Stimulated activated CD8-positive, alpha-beta memory T cell treated with anti-CD3 and anti-CD28 coated beads, Interleukin-15, amount 100 ng/mL, for 24 hours (primary cell): Measurements from ENCODE around the gene ACTN2.

ENCODE experiments used
- DNase-seq: peaks from one replicate; pipeline ENCODE4 v3.0.0-alpha.2; 2020; ENCODE audit warnings: low read depth

The ACTN2 gene

GRCh38 chr1:236691348-236691747, 5.0 kb downstream of the ACTN2 start:
- DNase-seq = no peak

DNA sequence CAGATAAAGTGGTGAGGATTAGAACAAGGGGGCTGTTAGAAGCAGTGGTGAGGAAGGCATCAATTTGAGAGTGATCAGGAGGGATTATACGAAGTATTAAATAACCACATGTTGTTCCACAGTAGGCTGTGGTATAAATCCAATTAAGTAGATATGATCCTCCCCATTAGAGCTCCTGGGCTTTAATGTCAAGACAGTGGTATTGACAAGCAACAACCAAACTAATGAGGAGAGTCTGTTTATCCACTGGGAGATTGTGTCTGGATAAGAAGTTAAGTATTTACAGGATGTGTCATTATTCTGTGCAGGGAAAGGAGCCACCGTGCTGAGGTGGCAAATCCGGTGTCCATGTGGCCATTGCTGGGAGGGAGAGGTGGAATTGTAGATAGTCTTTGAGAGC, 5.8 kb downstream of the ACTN2 start:
- no peak for DNase-seq

GRCh38 chr1:236692742-236693141, 6.4 kb downstream of the ACTN2 start:
- DNase-seq = no peak

DNA sequence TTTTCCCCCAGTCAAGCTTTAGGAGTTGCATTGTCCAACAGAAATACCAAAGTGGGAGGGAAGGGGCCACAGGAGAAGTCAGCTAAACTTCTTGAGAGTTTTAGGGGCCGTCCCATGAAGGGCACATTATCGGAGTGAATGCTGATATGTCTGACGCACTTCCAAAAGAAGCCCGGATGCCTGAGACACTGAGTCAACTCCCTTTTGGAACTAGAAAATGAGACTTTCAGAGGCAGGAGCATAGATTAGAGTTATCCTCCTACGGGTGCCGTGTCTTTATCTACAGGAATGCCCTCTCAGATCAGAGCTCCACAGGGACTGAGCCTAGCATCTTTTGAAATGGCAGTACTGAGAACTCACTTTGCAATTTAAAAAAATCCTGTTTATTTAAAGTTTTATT, 13.1 kb downstream of the ACTN2 start:
- DNase-seq = no peak

GRCh38 chr1:236700903-236701302, 14.6 kb downstream of the ACTN2 start:
- no peak for DNase-seq

- DNase-seq = no peak
These were observed 15.5 kb downstream of the ACTN2 start for GRCh38 chr1:236701782-236702181.

DNA sequence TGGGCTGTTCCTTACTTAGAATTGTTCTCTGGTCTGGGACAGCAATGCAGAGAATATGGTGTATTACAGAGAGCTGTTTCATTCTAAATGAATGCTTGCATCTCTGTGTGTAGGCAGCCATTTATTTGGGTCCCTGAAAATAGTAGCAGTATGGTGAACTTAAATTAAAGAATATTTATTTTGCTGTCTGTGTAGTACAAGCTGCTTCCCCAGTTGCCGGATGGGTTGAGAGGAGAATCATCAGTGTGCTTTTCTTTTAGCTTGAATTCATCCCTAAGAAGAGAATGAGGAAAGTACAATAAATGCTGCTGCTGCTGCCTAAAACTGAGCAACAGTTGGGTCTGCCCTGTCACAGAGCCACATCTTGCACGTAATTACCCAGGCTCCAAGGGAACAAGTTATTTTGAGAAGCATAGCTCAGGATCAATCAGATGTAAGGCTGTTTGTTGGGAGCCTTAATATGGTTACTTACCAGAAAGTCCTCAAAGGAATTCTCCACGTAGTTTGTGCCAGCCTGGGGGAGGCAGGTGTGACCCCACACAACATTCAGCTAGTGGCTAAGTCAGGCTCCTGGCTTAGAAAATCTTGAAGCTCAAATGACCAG, 16.6 kb downstream of the ACTN2 start:
- DNase-seq = no peak

DNA sequence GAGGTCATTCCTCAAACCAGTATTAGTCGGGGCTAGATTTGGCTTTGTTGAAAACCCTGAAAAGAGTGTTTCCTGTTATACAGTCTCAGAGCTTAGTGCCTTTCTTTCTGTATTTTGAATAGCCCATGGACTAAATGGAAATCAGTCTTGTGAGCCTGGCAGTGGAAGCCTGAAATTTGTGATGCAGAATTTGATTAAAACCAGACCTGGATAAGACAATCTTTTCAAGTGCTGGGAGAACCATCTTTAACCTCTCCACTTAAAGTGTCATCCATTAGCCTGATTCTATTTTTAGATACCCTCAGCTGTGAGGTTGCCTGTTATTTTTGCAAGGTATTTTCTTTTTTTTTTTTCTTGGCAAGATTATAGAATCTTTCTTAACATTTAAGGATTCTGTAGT, 19.5 kb downstream of the ACTN2 start:
- no peak for DNase-seq

GRCh38 chr1:236706183-236706582, 19.9 kb downstream of the ACTN2 start:
- DNase-seq = no peak

DNA sequence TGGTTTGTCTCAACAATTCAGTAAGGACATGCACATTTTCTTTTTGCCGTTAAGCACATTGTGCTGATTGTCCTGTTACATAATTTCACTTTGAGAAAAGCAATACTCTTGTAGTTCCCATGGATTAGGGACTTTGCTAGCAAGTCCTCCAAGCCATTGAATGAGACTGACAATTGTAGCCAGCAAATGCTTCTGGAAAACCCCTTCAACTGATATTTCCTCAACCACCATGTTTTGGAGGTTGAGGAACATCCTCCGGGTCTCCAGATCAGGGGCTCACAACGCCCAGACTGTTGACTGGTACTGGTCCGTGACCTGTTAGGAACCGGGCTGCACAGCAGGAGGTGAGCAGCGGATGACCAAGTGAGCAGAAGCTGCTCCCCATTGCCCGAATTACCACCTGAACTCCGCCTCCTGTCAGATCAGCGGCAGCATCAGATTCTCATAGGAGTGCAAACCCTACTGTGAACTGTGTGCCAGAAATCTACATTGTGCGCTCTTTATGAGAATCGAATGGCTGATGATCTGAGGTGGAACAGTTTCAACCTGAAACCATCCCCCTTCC, 24.1 kb downstream of the ACTN2 start:
- no peak for DNase-seq

DNA sequence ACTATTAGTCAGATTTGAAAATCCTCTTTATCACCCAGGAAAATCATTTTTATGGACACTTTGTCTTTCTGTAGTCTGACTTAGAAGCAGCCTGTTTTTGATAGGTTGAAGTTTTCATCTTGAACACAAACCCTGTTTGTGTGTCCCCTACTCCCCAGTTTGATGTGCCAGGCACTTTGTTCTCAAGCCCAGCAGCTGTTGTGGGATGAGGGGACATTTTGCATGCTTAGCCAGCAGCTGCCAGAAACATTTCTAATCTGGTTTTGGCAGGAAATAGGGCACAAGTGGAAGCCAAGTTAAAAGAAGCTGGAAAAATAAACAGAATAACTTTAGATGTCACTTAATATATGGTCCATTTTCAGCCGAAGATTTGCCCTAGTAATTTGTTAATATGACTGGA, 29.9 kb downstream of the ACTN2 start:
- no peak for DNase-seq

- DNase-seq = no peak
These were observed 31.5 kb downstream of the ACTN2 start for GRCh38 chr1:236717811-236718210.

GRCh38 chr1:236718328-236718727, 32.0 kb downstream of the ACTN2 start:
- DNase-seq = no peak

DNA sequence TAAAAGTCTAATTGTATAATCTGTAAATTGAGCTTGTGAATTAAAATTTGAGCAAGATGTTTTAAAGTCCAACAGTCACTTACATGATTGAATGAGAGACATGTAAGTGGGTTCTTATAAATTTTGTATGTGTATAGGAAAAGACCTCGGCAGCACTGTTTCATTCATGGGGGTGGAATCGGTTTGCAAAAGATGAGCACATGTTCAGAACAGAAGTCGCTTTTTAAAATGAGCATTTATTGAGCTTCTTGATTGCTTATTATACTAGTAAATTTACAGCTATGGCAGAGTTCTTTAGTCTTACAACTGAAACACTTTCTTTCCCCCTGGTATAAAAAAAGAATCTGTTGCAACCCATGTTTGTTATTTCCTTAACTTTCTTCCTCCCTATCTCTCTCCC, 33.9 kb downstream of the ACTN2 start:
- DNase-seq = no peak

DNA sequence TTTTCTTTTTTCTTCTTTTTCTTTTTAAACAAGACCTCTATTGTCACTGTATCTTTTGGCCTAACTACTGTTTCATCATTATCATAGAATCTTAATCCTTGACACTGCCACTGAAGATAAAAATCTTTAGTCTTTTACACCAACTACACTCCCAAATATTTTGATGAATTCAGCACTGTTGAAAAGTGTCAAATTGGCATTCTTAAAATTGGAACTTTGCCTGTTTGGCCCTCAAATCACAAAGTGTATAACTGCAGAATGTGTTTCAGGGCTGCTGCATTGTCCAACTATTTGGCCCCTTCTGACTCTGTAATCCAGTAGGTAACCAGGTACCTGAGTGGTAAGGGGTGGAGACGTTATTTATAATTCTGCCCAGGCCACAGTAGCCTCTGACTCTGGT, 34.3 kb downstream of the ACTN2 start:
- no peak for DNase-seq

- no peak for DNase-seq
These were observed 37.8 kb downstream of the ACTN2 start for GRCh38 chr1:236724049-236724448.

- no peak for DNase-seq
These were observed 38.2 kb downstream of the ACTN2 start for GRCh38 chr1:236724506-236724905.

DNA sequence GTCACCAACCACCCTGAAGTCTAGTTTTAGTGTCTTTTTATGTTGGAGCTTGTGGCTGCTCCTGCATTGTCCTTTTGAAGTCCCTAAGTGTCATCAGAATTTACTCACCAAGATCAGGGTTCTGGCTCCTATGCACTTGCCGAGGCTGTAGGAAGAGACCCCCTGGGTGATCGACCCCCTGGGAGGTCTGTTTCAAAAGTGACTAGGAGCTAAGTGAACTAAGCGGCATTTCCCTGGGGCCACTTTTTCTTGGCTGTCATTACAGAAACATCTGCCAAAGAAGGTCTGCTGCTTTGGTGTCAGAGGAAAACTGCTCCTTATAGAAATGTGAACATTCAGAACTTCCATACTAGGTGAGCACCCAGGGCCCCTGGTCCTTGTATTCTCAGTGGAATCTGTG, 39.4 kb downstream of the ACTN2 start:
- no peak for DNase-seq

DNA sequence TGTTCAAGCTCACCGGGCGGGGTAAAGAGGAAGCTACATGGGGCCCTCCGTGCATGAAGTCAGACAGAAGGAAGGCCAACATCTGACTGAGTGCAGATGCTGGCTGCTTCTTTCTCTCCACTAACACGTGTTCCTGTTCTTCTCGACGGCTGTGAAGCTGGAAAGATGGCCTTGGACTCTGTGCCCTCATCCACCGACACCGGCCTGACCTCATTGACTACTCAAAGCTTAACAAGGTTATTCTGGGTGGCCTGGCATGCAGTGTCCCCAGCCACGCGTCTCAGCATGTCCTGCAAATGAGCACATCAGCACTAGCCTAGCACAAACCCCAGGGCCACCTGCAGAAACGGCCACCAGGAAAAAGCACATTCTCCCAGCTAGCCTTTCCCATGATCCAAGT, 41.2 kb downstream of the ACTN2 start:
- no peak for DNase-seq

- DNase-seq = no peak
These were observed 42.5 kb downstream of the ACTN2 start for GRCh38 chr1:236728752-236729151.

DNA sequence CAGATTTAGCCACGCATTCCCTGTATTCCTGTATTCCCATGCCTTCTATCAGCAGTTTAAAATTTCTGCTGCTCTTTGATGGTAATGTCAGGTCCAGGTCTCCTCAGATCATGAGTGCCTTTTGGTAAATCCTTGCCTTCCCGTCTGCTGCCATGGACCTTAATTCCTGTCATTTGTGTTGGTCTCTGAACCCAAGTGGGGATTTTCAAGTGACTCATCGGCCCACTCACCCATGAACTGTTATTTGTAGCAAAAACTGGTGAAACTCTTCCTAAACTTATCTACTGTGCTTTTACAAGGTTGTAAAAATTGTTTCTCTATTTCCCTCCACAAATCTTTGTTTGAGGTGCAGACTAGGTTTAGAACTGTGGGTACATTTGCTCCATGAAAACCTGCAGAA, 47.4 kb downstream of the ACTN2 start:
- DNase-seq = no peak

DNA sequence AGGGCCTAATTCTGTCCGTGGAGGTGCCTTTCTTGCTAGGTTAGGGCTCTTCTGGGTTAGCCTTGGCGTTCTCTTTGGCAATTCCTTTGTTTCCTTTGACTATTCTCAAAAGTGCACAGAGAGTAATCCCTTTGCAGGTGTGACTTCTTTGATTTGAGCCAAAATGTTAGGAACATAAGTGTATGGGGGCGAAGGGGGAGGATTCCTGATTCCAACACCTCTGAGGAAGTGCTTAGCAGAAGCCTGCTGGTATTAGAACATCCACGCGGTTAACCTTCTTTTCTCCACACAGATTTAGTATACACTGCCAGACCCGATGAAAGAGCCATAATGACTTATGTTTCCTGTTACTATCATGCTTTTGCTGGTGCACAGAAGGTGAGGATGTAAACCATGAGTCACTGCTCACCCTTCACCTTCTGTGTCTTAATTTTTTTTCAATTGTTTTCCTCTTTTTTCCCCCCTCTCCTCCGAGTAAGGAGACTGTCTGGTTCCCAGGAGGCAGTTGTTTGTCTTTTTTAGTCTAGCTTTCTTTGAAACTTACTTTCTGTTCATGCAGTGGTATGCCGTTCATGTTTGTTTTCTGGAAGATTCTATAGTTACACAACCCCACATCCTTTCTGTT, 48.0 kb downstream of the ACTN2 start:
- DNase-seq = no peak

DNA sequence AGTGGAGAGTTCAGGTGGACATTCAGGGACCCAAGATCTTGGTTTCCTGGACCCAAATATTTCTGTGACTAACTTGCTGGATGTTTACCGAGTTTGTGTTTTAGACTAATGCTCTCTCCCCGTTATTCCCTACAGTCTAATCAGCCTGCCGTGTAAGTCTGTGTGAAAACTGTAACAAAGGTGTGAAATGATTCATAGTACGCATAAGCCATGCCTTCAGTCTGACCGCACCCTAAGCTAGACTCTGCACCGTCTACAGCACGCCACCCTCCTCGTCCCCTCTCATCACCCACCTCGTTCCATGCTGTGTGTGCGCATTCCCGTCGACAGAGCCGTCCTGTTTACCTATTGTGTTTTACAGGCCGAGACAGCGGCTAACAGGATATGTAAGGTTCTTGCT, 50.5 kb downstream of the ACTN2 start:
- no peak for DNase-seq

GRCh38 chr1:236741753-236742152, 55.5 kb downstream of the ACTN2 start:
- DNase-seq = no peak
